Gastroesophageal sphincter (tissue), 3 donors: ENCODE measurements around the gene THRB.

Source experiments
- CTCF ChIP-seq, 4 experiments: fragments of 200-600 bp in 2 of 4; fragments of 450-650 bp in 2 of 4; sonication (generic) in 1 of 4; IDR thresholded peaks; one replicate each; pipeline ENCODE4 v1.5.1; 2017 to 2019; ENCODE audit warnings: antibody characterized with exemption in 4 of 4, mild to moderate bottlenecking in 2 of 4, moderate library complexity in 2 of 4
- EP300 ChIP-seq: sonication (generic); formaldehyde crosslinking; IDR thresholded peaks from one replicate; pipeline ENCODE4 v1.6.1; 2017; ENCODE audit warnings: antibody characterized with exemption, mild to moderate bottlenecking

DNA sequence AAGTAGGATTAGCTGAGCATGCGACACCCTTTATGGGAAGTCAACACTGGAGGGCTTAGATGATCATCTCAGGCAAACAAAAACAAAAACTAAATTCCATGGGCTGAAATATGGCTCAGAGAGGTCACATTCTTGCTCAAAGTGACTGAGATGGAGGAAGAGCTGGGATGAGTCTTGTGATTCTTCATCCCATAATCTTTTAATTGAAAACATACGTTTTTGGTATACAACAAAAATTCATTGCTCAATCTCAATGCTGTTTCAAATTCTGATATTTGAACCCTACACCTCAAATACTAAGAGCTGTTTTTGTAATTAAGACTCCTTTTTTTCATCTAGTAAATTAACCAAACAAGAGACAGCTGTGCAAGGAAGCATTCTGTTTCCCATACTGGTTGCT lies 292.6 kb downstream of the THRB start:
- TF ChIP-seq CTCF (IDR thresholded peaks at IDR 0.05) (no peak), EP300 (no peak)
